ENCODE data around the gene POU2F3. TPM values are rescaled to one million over a fixed set of nuclear protein-coding genes. Genes with fewer than 3 reads are reported as not detected.
A peak's percentile ranks its signal among the peaks of the same experiment; 100 is the strongest.

The POU2F3 gene
- total and polyA plus RNA-seq, 2 of the 13 experiments (the other 11 are each of a cell fraction or from before 2014, with no cell fraction given) = not detected

DNA sequence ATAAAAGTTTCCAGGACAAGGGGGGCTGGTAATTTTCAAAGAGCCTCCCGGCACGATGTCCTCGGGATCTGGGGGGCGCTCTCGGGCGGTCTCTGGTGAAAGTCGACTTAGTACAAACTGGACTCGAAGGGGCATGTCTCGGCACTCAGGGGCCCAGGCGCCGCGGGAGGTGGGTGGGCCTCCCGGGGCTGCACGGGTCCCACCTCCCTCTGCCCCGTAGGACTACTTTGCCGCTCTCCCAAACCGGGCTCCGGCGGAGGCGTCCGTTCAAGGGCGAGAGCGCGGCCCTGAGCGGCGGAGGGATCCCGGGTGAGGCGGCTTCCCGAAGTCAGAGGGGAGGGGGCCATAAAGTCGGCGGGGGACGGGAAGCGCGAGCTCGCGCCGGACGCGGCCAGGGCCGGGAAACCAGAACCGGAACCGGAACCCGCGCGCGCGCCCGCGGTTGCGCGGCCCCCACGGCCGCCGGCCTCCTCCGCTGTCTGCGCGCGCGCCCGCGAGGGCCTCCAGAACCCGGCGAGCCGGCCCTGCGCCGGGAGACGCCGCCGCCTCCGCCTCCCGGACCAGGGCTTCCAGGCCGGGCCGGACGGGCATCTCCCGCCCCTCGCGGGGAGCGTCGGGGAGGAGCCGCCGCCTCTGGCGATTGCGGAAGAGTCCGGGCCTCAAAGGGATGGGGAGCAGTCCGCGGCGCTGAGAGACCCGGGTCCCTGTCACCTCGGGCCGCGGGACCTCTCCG is 96.1 kb downstream of the POU2F3 start, which contains the start of gene ARHGEF12 (continued):
- TF ChIP-seq ARHGAP35 (CRISPR knock-in tag; IDR thresholded peaks at IDR 0.05; ENCODE audit: borderline replicate concordance) (no peak), ZNF207 (IDR thresholded peaks at IDR 0.05; ENCODE audit: borderline replicate concordance) (no peak), HNRNPL (IDR thresholded peaks at IDR 0.05; ENCODE audit: low read depth, low read length) (peak; percentile 65), IKZF4 (CRISPR knock-in tag; IDR thresholded peaks at IDR 0.05; ENCODE audit: borderline replicate concordance, low read depth, not compliant biosample characterization) (no peak), KDM4B (CRISPR knock-in tag; IDR thresholded peaks at IDR 0.05) (peak; percentile 96), ZKSCAN1 (IDR thresholded peaks at IDR 0.05; ENCODE audit: low read length) (no peak), ZNF572 (CRISPR knock-in tag; IDR thresholded peaks at IDR 0.05) (peak; percentile 79; the same call in 1 of the 2 replicates), NFRKB (IDR thresholded peaks at IDR 0.05) (no peak), ZNF530 (CRISPR knock-in tag; IDR thresholded peaks at IDR 0.05; ENCODE audit: low read depth) (no peak), ZNF614 (CRISPR knock-in tag; IDR thresholded peaks at IDR 0.05; ENCODE audit: borderline replicate concordance) (0 out of 2 replicates have a peak, but pooled peaks have one; percentile 64), ZSCAN12 (CRISPR knock-in tag; IDR thresholded peaks at IDR 0.05) (no peak), MLLT10 (CRISPR knock-in tag; IDR thresholded peaks at IDR 0.05) (no peak), PLRG1 (conservative IDR thresholded peaks at IDR 0.05) (no peak), ZFP37 (CRISPR knock-in tag; IDR thresholded peaks at IDR 0.05; ENCODE audit: borderline replicate concordance) (no peak), AGO2 (optimal IDR thresholded peaks at IDR 0.05; ENCODE audit: low read depth, low read length) (peak; percentile 11), U2AF2 (IDR thresholded peaks at IDR 0.05; ENCODE audit: low read depth, low read length) (0 out of 2 replicates have a peak, but pooled peaks have one; percentile 85), SRSF9 (IDR thresholded peaks at IDR 0.05; ENCODE audit: borderline replicate concordance, insufficient read depth, low read depth, low read length, poor library complexity, severe bottlenecking) (no peak), DNMT3B (CRISPR knock-in tag; conservative IDR thresholded peaks at IDR 0.05) (no peak), SMAD1 (CRISPR knock-in tag; IDR thresholded peaks at IDR 0.05; ENCODE audit: borderline replicate concordance, low read depth) (peak; percentile 75; the same call in 1 of the 2 replicates), ZNF232 (CRISPR knock-in tag; IDR thresholded peaks at IDR 0.05; ENCODE audit: borderline replicate concordance) (no peak; the same call in 1 of the 2 replicates), PHF21A (CRISPR knock-in tag; IDR thresholded peaks at IDR 0.05) (peak; percentile 94)
- TF ChIP-seq, protein P1, sequence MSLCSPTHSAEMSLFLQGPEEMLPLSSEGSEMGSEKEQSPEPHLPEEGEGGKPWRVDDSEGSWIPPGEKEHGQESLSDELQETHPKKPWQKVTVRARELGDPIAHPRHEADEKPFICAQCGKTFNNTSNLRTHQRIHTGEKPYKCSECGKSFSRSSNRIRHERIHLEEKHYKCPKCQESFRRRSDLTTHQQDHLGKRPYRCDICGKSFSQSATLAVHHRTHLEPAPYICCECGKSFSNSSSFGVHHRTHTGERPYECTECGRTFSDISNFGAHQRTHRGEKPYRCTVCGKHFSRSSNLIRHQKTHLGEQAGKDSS (CRISPR knock-in tag; IDR thresholded peaks at IDR 0.05; ENCODE audit: borderline replicate concordance, low read depth) = peak; percentile 87
- TF ChIP-seq, protein P2, sequence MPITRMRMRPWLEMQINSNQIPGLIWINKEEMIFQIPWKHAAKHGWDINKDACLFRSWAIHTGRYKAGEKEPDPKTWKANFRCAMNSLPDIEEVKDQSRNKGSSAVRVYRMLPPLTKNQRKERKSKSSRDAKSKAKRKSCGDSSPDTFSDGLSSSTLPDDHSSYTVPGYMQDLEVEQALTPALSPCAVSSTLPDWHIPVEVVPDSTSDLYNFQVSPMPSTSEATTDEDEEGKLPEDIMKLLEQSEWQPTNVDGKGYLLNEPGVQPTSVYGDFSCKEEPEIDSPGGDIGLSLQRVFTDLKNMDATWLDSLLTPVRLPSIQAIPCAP (CRISPR knock-in tag; IDR thresholded peaks at IDR 0.05; ENCODE audit: low read depth) = no peak
- TF ChIP-seq, protein P3, sequence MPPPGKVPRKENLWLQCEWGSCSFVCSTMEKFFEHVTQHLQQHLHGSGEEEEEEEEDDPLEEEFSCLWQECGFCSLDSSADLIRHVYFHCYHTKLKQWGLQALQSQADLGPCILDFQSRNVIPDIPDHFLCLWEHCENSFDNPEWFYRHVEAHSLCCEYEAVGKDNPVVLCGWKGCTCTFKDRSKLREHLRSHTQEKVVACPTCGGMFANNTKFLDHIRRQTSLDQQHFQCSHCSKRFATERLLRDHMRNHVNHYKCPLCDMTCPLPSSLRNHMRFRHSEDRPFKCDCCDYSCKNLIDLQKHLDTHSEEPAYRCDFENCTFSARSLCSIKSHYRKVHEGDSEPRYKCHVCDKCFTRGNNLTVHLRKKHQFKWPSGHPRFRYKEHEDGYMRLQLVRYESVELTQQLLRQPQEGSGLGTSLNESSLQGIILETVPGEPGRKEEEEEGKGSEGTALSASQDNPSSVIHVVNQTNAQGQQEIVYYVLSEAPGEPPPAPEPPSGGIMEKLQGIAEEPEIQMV (CRISPR knock-in tag; IDR thresholded peaks at IDR 0.05; ENCODE audit: low read depth) = no peak; the same call in 1 of the 2 replicates
- TF ChIP-seq, protein P4, sequence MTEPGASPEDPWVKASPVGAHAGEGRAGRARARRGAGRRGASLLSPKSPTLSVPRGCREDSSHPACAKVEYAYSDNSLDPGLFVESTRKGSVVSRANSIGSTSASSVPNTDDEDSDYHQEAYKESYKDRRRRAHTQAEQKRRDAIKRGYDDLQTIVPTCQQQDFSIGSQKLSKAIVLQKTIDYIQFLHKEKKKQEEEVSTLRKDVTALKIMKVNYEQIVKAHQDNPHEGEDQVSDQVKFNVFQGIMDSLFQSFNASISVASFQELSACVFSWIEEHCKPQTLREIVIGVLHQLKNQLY (CRISPR knock-in tag; IDR thresholded peaks at IDR 0.05) = 0 out of 2 replicates have a peak, but pooled peaks have one; percentile 20
- TF ChIP-seq, protein P5, sequence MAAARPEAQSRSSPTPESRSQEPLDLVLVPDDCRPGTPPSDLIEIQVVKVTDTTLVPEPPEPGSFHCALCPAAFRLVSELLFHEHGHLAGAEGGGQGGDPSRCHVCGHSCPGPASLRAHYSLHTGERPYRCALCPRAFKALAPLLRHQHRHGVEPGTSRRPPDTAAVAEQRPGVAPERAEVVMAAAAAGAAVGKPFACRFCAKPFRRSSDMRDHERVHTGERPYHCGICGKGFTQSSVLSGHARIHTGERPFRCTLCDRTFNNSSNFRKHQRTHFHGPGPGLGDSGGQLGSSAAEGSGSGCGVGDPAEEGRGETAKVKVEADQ (CRISPR knock-in tag; IDR thresholded peaks at IDR 0.05; ENCODE audit: borderline replicate concordance) = peak; percentile 82; the same call in 1 of the 2 replicates
